MCF 10A (cell line): ENCODE data around the gene TAS2R13. TPM values are rescaled to one million over a fixed set of nuclear protein-coding genes. Genes with fewer than 3 reads are reported as not detected.

Experiments used
- BruUV-seq: library from RNA; stranded (reverse); fragments of 400-500 nt; replicated peaks from 2 replicates; lab custom pipeline; 2021; lab: Mats Ljungman, UMichigan
- CTCF ChIA-PET: fragments of 300-600 bp; sonication (Branson Sonifier 250); formaldehyde crosslinking; extraction: SDS; loops from one replicate; lab custom pipeline; 2021; ENCODE audit warnings: antibody characterized with exemption, inconsistent platforms; lab: Yijun Ruan, JAX
- POLR2A ChIA-PET: fragments of 300-600, 350-650 bp; sonication (Branson Sonifier 250); formaldehyde crosslinking; extraction: SDS; loops from one replicate; lab custom pipeline; 2020; ENCODE audit warnings: antibody characterized with exemption, inconsistent platforms; lab: Yijun Ruan, JAX
- DNase-seq: peaks from one replicate; pipeline ENCODE4 v3.0.0-alpha.2; 2018; ENCODE audit not compliant: unreplicated experiment
- H3K27ac Mint-ChIP-seq: one replicate; pipeline ENCODE4 v1.8.0; 2022; ENCODE audit warnings: mild to moderate bottlenecking, low read depth, mixed read lengths; ENCODE audit not compliant: unreplicated experiment
- H3K27me3 Mint-ChIP-seq: one replicate; pipeline ENCODE4 v1.8.0; 2022; ENCODE audit warnings: mixed read lengths; ENCODE audit not compliant: insufficient read depth, unreplicated experiment
- H3K36me3 Mint-ChIP-seq: one replicate; pipeline ENCODE4 v1.8.0; 2022; ENCODE audit warnings: mild to moderate bottlenecking, moderate library complexity, mixed read lengths; ENCODE audit not compliant: insufficient read depth, unreplicated experiment
- H3K4me1 Mint-ChIP-seq: one replicate; pipeline ENCODE4 v1.8.0; 2022; ENCODE audit warnings: mixed read lengths; ENCODE audit not compliant: insufficient read depth, unreplicated experiment
- H3K4me3 Mint-ChIP-seq: one replicate; pipeline ENCODE4 v1.8.0; 2022; ENCODE audit warnings: mild to moderate bottlenecking, moderate library complexity, mixed read lengths; ENCODE audit not compliant: unreplicated experiment
- H3K9me3 Mint-ChIP-seq: one replicate; pipeline ENCODE4 v1.8.0; 2022; ENCODE audit warnings: mixed read lengths; ENCODE audit not compliant: unreplicated experiment
- intact Hi-C: fragments of 100-400 bp; cut with micrococcal nuclease; formaldehyde crosslinking; loops from 2 replicates; pipeline ENCODE4 v1.14.1; 2022
- total RNA-seq: library from RNA; stranded (reverse); gene quantifications from 2 replicates; pipeline ENCODE4 v1.2.3, GENCODE V29; 2022
- TF ChIP-seq, protein P1 (sequence below): fragments of 200-600 bp; IDR thresholded peaks from one replicate; pipeline ENCODE4 v1.8.0; 2022; ENCODE audit warnings: antibody characterized with exemption, mild to moderate bottlenecking; ENCODE audit not compliant: unreplicated experiment

TAS2R13 gene
- total RNA-seq, 1 experiment from 2014 or later, result 0.68 TPM

DNA sequence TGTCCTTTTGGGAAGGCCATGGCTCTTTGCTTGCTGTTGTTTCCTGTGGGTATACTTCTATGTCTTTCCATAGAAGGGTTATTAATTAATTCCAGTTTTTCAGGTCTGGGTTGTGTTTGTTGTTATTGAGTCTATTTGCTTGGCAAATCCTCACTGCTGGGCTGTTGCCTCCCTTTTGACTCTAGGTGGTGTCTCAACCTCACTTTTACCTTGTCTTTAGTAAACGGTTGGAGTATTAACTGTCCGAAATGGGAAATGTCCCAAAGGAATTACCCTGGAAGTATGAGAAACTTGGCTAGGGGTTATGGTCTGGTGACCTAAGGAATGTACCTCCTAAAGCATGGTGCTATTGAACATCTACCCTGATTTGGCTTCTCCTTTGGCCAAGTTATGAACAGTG lies 42.0 kb downstream of the TAS2R13 start:
- no TSS peak for BruUV-seq
- DNase-seq, result no peak
- intact Hi-C loops, result loop anchor here (2.0 kb wide), 1 partner anchor 331 kb away; no protein-coding TSS in a partner anchor

DNA sequence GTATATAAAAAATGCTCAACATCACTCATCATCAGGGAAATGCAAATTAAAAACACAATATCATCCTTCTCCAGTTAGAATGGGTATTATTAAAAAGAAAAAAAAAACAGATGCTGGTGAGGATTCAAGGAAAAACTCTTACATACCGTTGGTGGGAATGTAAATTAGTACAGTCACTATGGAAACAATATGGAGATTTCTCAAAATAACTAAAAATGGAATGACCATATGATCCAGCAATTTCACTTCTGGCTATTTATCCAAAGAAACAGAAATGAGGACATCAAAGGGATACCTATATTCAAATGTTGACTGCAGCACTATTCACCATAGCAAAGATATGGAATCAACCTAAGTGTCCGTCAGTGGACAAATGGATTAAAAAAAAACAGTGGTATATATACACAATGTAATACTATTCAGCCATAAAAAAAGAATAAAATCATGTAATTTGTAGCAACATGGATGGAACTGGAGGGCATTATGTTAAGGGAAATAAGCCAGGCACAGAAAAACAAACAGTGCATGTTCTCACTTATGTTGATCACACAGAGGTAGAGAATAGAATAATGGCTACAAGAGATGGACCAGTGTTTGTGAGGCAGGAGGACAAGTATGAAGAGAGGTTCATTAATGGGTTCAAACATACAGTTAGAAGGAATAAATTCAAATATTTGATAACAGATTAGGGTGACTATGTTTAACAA lies 45.7 kb downstream of the TAS2R13 start:
- ChIA-PET POLR2A (no interaction called here), CTCF (no interaction called here)
- no TSS peak for BruUV-seq
- no peaks in the 10 kb centered on the region for H3K27me3 Mint-ChIP-seq
- H3K27ac Mint-ChIP-seq, result no peak overlapping the region
- no peaks in the 10 kb centered on the region for H3K36me3 Mint-ChIP-seq
- H3K9me3 Mint-ChIP-seq, result peaks cover 8% of the 10 kb centered on the region
- H3K4me3 Mint-ChIP-seq, result no peak overlapping the region
- intact Hi-C loops, result no loop called here
- DNase-seq, result no peak
- TF ChIP-seq, protein P1, sequence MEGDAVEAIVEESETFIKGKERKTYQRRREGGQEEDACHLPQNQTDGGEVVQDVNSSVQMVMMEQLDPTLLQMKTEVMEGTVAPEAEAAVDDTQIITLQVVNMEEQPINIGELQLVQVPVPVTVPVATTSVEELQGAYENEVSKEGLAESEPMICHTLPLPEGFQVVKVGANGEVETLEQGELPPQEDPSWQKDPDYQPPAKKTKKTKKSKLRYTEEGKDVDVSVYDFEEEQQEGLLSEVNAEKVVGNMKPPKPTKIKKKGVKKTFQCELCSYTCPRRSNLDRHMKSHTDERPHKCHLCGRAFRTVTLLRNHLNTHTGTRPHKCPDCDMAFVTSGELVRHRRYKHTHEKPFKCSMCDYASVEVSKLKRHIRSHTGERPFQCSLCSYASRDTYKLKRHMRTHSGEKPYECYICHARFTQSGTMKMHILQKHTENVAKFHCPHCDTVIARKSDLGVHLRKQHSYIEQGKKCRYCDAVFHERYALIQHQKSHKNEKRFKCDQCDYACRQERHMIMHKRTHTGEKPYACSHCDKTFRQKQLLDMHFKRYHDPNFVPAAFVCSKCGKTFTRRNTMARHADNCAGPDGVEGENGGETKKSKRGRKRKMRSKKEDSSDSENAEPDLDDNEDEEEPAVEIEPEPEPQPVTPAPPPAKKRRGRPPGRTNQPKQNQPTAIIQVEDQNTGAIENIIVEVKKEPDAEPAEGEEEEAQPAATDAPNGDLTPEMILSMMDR, result no peak
- H3K4me1 Mint-ChIP-seq, result no peaks in the 10 kb centered on the region

More for the DNA sequence above, 42.0 kb downstream of the TAS2R13 start:
- H3K27ac Mint-ChIP-seq, result no peak overlapping the region
- TF ChIP-seq, protein P1, result no peak
- H3K9me3 Mint-ChIP-seq, result peaks cover 2% of the 10 kb centered on the region
- H3K36me3 Mint-ChIP-seq, result no peaks in the 10 kb centered on the region
- ChIA-PET CTCF (interaction anchor here (0.6 kb wide), 1 partner anchor 75 kb away, joined by 3 read pairs; no protein-coding TSS in a partner anchor), POLR2A (interaction anchor here (0.7 kb wide), 1 partner anchor 1847 kb away, joined by 3 read pairs; no protein-coding TSS in a partner anchor)
- H3K4me3 Mint-ChIP-seq, result no peak overlapping the region
- H3K4me1 Mint-ChIP-seq, result no peaks in the 10 kb centered on the region
- H3K27me3 Mint-ChIP-seq, result no peaks in the 10 kb centered on the region

DNA sequence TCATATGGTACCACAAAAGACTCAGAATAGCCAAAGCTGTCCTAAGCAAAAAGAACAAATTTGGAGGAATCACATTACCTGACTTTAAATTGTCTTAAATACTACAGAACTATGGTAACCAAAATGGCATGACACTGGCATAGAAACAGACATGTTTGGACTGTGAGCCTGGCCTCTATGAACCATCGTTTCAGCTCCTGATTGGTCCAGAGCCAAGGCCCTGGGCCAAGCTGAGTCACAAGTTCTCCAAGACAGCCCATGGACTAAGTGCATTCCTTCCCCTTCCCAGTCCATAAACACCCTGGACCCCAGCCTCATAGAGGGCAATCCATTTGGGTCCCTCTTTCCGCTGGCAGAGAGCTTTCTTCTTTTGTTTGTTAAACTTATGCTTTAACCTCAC lies 48.0 kb downstream of the TAS2R13 start:
- ChIA-PET CTCF (interaction anchor here (0.6 to 0.7 kb wide), 2 partner anchors 90 to 210 kb away, joined by 3 to 4 read pairs; no protein-coding TSS in a partner anchor), POLR2A (no interaction called here)
- Mint-ChIP-seq H3K9me3 (peaks cover 8% of the 10 kb centered on the region), H3K4me1 (no peaks in the 10 kb centered on the region), H3K4me3 (no peak overlapping the region), H3K27me3 (no peaks in the 10 kb centered on the region), H3K36me3 (no peaks in the 10 kb centered on the region), H3K27ac (no peak overlapping the region)
- TF ChIP-seq, protein P1, result no peak
- no peak for DNase-seq
- intact Hi-C loops, result no loop called here
- BruUV-seq, result no TSS peak

Other genes starting within 250 kb of the TAS2R13 start
- 0.14 and 0.56 TPM in 2 replicates for gene STYK1, start 235.5 kb downstream of the TAS2R13 start, total RNA-seq
- 545 and 577 TPM in 2 replicates for gene YBX3, start 186.2 kb downstream of the TAS2R13 start, total RNA-seq
- not detected in 2 replicates for gene TAS2R7, start 106.9 kb downstream of the TAS2R13 start, total RNA-seq
- gene TAS2R8, start 102.3 kb downstream of the TAS2R13 start, total RNA-seq, result not detected in 2 replicates
- not detected in 2 replicates for gene TAS2R9, start 99.4 kb downstream of the TAS2R13 start, total RNA-seq
- 0.91 and 2.1 TPM in 2 replicates for gene TAS2R10, start 83.2 kb downstream of the TAS2R13 start, total RNA-seq
- gene PRR4, start 60.1 kb downstream of the TAS2R13 start, total RNA-seq, result 4.6 and 7.7 TPM in 2 replicates
- 11.4 and 11.7 TPM in 2 replicates for gene PRH1, start 25.3 kb downstream of the TAS2R13 start, total RNA-seq
- gene PRH2, start 19.7 kb upstream of the TAS2R13 start, total RNA-seq, result not detected in 2 replicates
- gene TAS2R14, start 29.7 kb upstream of the TAS2R13 start, total RNA-seq, result 1.6 and 1.9 TPM in 2 replicates
- 0.86 and 1.1 TPM in 2 replicates for gene TAS2R50, start 77.3 kb upstream of the TAS2R13 start, total RNA-seq
- 1.1 and 1.8 TPM in 2 replicates for gene TAS2R20, start 88.7 kb upstream of the TAS2R13 start, total RNA-seq
- gene TAS2R19, start 113.1 kb upstream of the TAS2R13 start, total RNA-seq, result 2.7 and 3.4 TPM in 2 replicates
- gene TAS2R31, start 121.8 kb upstream of the TAS2R13 start, total RNA-seq, result 1.9 and 2.0 TPM in 2 replicates
- 0.69 and 1.1 TPM in 2 replicates for gene TAS2R46, start 152.7 kb upstream of the TAS2R13 start, total RNA-seq
- not detected in 2 replicates for gene TAS2R43, start 182.8 kb upstream of the TAS2R13 start, total RNA-seq
- 1.9 and 2.1 TPM in 2 replicates for gene TAS2R30, start 225.1 kb upstream of the TAS2R13 start, total RNA-seq